Mesenchymal stem cell (in vitro differentiated cells and primary cell): Measurements from ENCODE around the gene PKIB.

Experiments
- DNase-seq: peaks from one replicate; pipeline ENCODE4 v3.0.0-alpha.2; 2013
- H2AFZ ChIP-seq: one replicate; pipeline ENCODE4 v1.6.1; 2013; ENCODE audit warnings: low read depth, mild to moderate bottlenecking, control low read depth, inconsistent platforms, low read length, moderate library complexity
- H2AK5ac ChIP-seq: 2 replicates; pipeline ENCODE4 v1.6.1; 2013; ENCODE audit warnings: low read length, moderate library complexity, mild to moderate bottlenecking, inconsistent platforms; ENCODE audit not compliant: severe bottlenecking
- H2BK120ac ChIP-seq: one replicate; pipeline ENCODE4 v1.6.1; 2013; ENCODE audit warnings: low read depth, mild to moderate bottlenecking, inconsistent platforms, low read length, moderate library complexity
- H2BK12ac ChIP-seq, 2 experiments: one replicate each; pipeline ENCODE4 v1.6.1; 2013; ENCODE audit warnings: inconsistent platforms in 2 of 2, low read length in 2 of 2, mild to moderate bottlenecking in 2 of 2, moderate library complexity in 2 of 2, control low read depth in 1 of 2
- H2BK15ac ChIP-seq: one replicate; pipeline ENCODE4 v1.6.1; 2013; ENCODE audit warnings: mild to moderate bottlenecking, low read depth, inconsistent platforms; ENCODE audit not compliant: poor library complexity, severe bottlenecking
- H2BK5ac ChIP-seq: 2 replicates; pipeline ENCODE4 v1.6.1; 2013; ENCODE audit warnings: low read depth, mild to moderate bottlenecking, low read length, control low read depth, inconsistent platforms; ENCODE audit not compliant: poor library complexity, severe bottlenecking
- H3K14ac ChIP-seq, 2 experiments: one replicate each; pipeline ENCODE4 v1.6.1; 2013; ENCODE audit warnings: inconsistent platforms in 2 of 2, low read length in 2 of 2, control low read depth in 1 of 2, mild to moderate bottlenecking in 1 of 2, moderate library complexity in 1 of 2
- H3K18ac ChIP-seq, 2 experiments: one replicate each; pipeline ENCODE4 v1.6.1; 2013; ENCODE audit warnings: inconsistent platforms in 2 of 2, low read length in 2 of 2, control low read depth in 1 of 2, low read depth in 1 of 2, mild to moderate bottlenecking in 1 of 2
- H3K23ac ChIP-seq, 2 experiments: one replicate each; pipeline ENCODE4 v1.6.1; 2013; ENCODE audit warnings: inconsistent platforms in 2 of 2, low read length in 2 of 2, mild to moderate bottlenecking in 2 of 2, moderate library complexity in 2 of 2, control low read depth in 1 of 2
- H3K27ac ChIP-seq: 2 replicates; pipeline ENCODE4 v1.5.1; 2013; ENCODE audit warnings: mild to moderate bottlenecking, moderate library complexity, low read length, control low read depth, inconsistent platforms; ENCODE audit not compliant: poor library complexity, severe bottlenecking
- H3K27me3 ChIP-seq, 2 experiments: 2 replicates each; pipeline versions ENCODE4 v1.6.1 to v1.7.0; 2013; ENCODE audit warnings: low read length in 2 of 2, mild to moderate bottlenecking in 2 of 2, moderate library complexity in 2 of 2, control low read depth in 1 of 2, inconsistent platforms in 1 of 2; ENCODE audit not compliant: control insufficient read depth in 1 of 2, insufficient read depth in 1 of 2
- H3K36me3 ChIP-seq, 2 experiments: 2 replicates each; pipeline versions ENCODE4 v1.6.1 to v1.7.0; 2013; ENCODE audit warnings: low read length in 2 of 2, control low read depth in 1 of 2, inconsistent platforms in 1 of 2, low read depth in 1 of 2, mild to moderate bottlenecking in 1 of 2; ENCODE audit not compliant: insufficient read depth in 2 of 2, control insufficient read depth in 1 of 2
- H3K4ac ChIP-seq, 2 experiments: one replicate each; pipeline ENCODE4 v1.6.1; 2013; ENCODE audit warnings: inconsistent platforms in 2 of 2, low read length in 2 of 2, mild to moderate bottlenecking in 2 of 2, moderate library complexity in 2 of 2, control low read depth in 1 of 2, low read depth in 1 of 2
- H3K4me1 ChIP-seq: 2 replicates; pipeline ENCODE4 v1.6.1; 2013; ENCODE audit warnings: low read depth, low read length, control low read depth; ENCODE audit not compliant: control insufficient read depth, insufficient read depth
- H3K4me2 ChIP-seq: 2 replicates; pipeline ENCODE4 v1.6.1; 2013; ENCODE audit warnings: low read length, mild to moderate bottlenecking, inconsistent platforms; ENCODE audit not compliant: poor library complexity, severe bottlenecking
- H3K4me3 ChIP-seq, 2 experiments: 2 replicates each; pipeline versions ENCODE4 v1.5.1 to v1.7.0; 2013; ENCODE audit warnings: low read length in 2 of 2, mild to moderate bottlenecking in 2 of 2, control low read depth in 1 of 2, low read depth in 1 of 2; ENCODE audit not compliant: insufficient read depth in 1 of 2
- H3K79me1 ChIP-seq: replicated peaks from 2 replicates; pipeline ENCODE4 v1.6.1; 2013; ENCODE audit warnings: mild to moderate bottlenecking, control low read depth, low read length, inconsistent platforms; ENCODE audit not compliant: poor library complexity, severe bottlenecking
- H3K9ac ChIP-seq: 2 replicates; pipeline ENCODE4 v1.7.0; 2013; ENCODE audit warnings: mild to moderate bottlenecking, low read length, moderate library complexity
- H3K9me3 ChIP-seq: 2 replicates; pipeline ENCODE4 v1.7.0; 2013; ENCODE audit warnings: mild to moderate bottlenecking, low read length; ENCODE audit not compliant: control insufficient read depth
- H4K8ac ChIP-seq: one replicate; pipeline ENCODE4 v1.6.1; 2013; ENCODE audit warnings: inconsistent platforms, mild to moderate bottlenecking, low read length, moderate library complexity
- H4K91ac ChIP-seq: one replicate; pipeline ENCODE4 v1.6.1; 2013; ENCODE audit warnings: mild to moderate bottlenecking, low read length, inconsistent platforms
- WGBS: methylation state at CpG from one replicate; pipeline ENCODE4 v1.1.7; 2013; ENCODE audit warnings: mixed read lengths; 5-methylcytosine and 5-hydroxymethylcytosine counted together

Gene PKIB

DNA sequence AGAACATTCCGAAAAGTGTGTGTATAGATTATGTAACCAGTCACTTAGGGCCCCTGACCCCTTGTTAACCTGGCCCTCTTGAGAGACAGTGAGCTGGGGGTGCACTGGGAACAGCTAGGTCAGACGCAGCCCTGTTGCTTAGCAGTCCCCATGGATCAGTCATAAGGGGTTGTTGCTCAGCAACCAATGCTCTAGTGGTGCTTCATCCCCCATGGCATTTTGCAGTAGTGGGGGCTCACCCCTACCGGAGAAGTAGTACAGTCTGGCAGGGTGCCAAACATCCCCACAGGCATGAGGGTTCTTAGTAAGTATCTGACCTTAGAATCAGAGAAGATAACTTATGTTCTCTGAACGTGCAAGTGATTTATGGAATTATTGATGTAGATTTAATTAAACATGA, 12.3 kb downstream of the PKIB start:
- H2BK15ac ChIP-seq = no peak overlapping the region
- H3K9me3 ChIP-seq = no peaks in the 10 kb centered on the region
- H3K4me1 ChIP-seq = peaks cover 5% of the 10 kb centered on the region
- no peak overlapping the region for H3K27ac ChIP-seq
- H3K4ac ChIP-seq = peak overlapping the region in 1 of 2 experiments; percentile 51
- no peak overlapping the region for H4K91ac ChIP-seq
- peaks cover 9% of the 10 kb centered on the region for H3K79me1 ChIP-seq
- no peak overlapping the region for H2BK5ac ChIP-seq
- no peaks in the 10 kb centered on the region for H3K27me3 ChIP-seq
- H3K23ac ChIP-seq = no peak overlapping the region
- WGBS = 56% methylated on average over 4 of the region's 4 CpGs
- no peaks in the 10 kb centered on the region for H3K36me3 ChIP-seq
- H3K18ac ChIP-seq = peak overlapping the region; percentile 18 to 54
- no peak overlapping the region for H2AFZ ChIP-seq
- H3K4me2 ChIP-seq = no peak overlapping the region
- no peak overlapping the region for H3K9ac ChIP-seq
- H2BK12ac ChIP-seq = peak overlapping the region in 1 of 2 experiments; percentile 59
- H2AK5ac ChIP-seq = no peak overlapping the region
- peak overlapping the region in 1 of 2 experiments; percentile 18 for H3K14ac ChIP-seq
- DNase-seq = no peak
- no peak overlapping the region for H4K8ac ChIP-seq
- H3K4me3 ChIP-seq = no peak overlapping the region
- no peak overlapping the region for H2BK120ac ChIP-seq

DNA sequence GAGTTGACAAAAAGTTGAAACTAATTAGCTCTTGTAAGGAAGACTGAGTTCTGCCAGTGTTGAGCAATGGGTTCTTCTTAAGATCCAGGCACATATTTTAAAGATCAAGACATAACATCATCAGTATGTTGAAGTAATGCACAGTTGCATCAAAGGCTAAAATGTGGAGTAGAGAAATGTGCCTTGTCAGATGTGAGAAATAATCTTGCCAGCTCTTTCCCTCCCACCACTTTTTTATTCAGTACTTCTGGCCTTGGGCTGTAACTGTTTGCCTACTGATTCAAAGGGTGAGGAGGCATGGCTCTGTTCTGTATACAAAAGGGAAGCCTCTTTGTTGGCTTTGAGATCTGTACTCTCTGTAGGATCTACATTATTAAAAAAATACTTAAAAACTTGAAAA, 13.1 kb downstream of the PKIB start:
- no peaks in the 10 kb centered on the region for H3K9me3 ChIP-seq
- peak; percentile 40 for DNase-seq
- H2AFZ ChIP-seq = no peak overlapping the region
- H2AK5ac ChIP-seq = no peak overlapping the region
- H2BK5ac ChIP-seq = no peak overlapping the region
- H3K4ac ChIP-seq = no peak overlapping the region
- no peak overlapping the region for H2BK120ac ChIP-seq
- H3K4me2 ChIP-seq = no peak overlapping the region
- H3K9ac ChIP-seq = no peak overlapping the region
- no peak overlapping the region for H3K4me3 ChIP-seq
- H4K8ac ChIP-seq = no peak overlapping the region
- no peaks in the 10 kb centered on the region for H3K27me3 ChIP-seq
- H3K27ac ChIP-seq = no peak overlapping the region
- no peak overlapping the region for H3K18ac ChIP-seq
- H3K14ac ChIP-seq = no peak overlapping the region
- no peak overlapping the region for H3K23ac ChIP-seq
- H4K91ac ChIP-seq = no peak overlapping the region
- peaks cover 5% of the 10 kb centered on the region for H3K4me1 ChIP-seq
- no peak overlapping the region for H2BK12ac ChIP-seq
- no peaks in the 10 kb centered on the region for H3K36me3 ChIP-seq
- H3K79me1 ChIP-seq = peaks cover 9% of the 10 kb centered on the region
- no peak overlapping the region for H2BK15ac ChIP-seq

DNA sequence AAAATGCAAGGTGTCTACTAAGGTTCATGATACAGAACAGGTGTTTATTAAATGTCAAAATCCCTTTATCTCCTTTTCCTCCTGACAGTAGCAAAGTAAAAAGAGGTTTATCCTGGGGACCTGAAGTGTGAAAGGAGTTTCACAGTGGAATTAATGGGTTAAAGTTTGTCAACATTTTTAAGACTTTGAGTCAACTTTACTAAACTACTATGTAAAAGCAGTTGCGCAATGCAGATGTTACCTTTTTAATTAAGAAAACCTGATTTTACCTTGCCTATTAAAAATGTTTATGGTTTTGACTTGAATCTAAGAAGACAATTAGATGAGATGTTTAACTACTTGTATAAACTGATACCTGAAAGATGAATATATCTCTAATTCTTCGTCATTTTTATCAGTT, 14.6 kb downstream of the PKIB start:
- Histone ChIP-seq H2BK12ac (no peak overlapping the region), H3K4ac (no peak overlapping the region), H4K91ac (no peak overlapping the region), H2AFZ (no peak overlapping the region), H3K27ac (no peak overlapping the region), H3K27me3 (no peaks in the 10 kb centered on the region), H3K4me3 (no peak overlapping the region), H2BK5ac (no peak overlapping the region), H3K9ac (no peak overlapping the region), H4K8ac (no peak overlapping the region), H3K36me3 (no peaks in the 10 kb centered on the region), H3K23ac (no peak overlapping the region), H2AK5ac (no peak overlapping the region), H3K4me2 (no peak overlapping the region), H2BK15ac (no peak overlapping the region), H3K9me3 (no peaks in the 10 kb centered on the region), H3K18ac (no peak overlapping the region), H2BK120ac (no peak overlapping the region), H3K4me1 (peaks cover 5% of the 10 kb centered on the region), H3K14ac (no peak overlapping the region), H3K79me1 (peaks cover 10% of the 10 kb centered on the region)
- no peak for DNase-seq
- no CpG with 5 or more reads among the region's 2 CpGs for WGBS

DNA sequence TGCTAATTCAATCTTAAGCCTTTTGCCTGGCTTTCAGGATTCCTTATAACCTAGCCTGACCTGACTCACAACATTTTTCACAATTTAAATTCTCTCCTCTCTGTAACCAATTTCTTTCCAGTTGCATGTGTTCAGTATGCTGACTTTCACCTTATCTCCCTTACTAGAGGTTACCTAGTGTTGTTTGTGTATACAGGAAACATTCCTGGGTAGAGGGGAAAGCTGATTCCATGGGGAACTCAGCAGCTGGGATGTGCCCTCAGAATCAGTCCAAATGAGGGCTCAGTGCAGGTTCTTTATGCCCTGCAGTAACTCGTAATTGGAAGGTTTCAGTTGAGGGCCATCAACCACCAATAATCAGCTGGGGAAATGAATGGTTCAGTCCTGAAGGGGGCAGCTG, 18.5 kb downstream of the PKIB start:
- no peak overlapping the region for H3K23ac ChIP-seq

More for the DNA sequence above, 18.5 kb downstream of the PKIB start:
- H3K27me3 ChIP-seq = no peaks in the 10 kb centered on the region
- DNase-seq = no peak
- H4K8ac ChIP-seq = no peak overlapping the region
- no peak overlapping the region for H3K4me3 ChIP-seq
- H4K91ac ChIP-seq = no peak overlapping the region
- no peak overlapping the region for H3K14ac ChIP-seq
- 100% methylated on average over 1 of the region's 1 CpG for WGBS
- no peak overlapping the region for H2BK12ac ChIP-seq
- H2AFZ ChIP-seq = no peak overlapping the region
- H3K4ac ChIP-seq = no peak overlapping the region
- H2AK5ac ChIP-seq = no peak overlapping the region
- no peak overlapping the region for H3K27ac ChIP-seq
- no peaks in the 10 kb centered on the region for H3K36me3 ChIP-seq
- H2BK5ac ChIP-seq = no peak overlapping the region
- H3K9me3 ChIP-seq = no peaks in the 10 kb centered on the region
- no peaks in the 10 kb centered on the region for H3K4me1 ChIP-seq
- no peak overlapping the region for H2BK15ac ChIP-seq
- no peak overlapping the region for H3K9ac ChIP-seq
- H3K18ac ChIP-seq = no peak overlapping the region
- H2BK120ac ChIP-seq = no peak overlapping the region
- peaks cover 5% of the 10 kb centered on the region for H3K79me1 ChIP-seq
- H3K4me2 ChIP-seq = no peak overlapping the region
